Posterior cingulate gyrus (tissue), 11 donors: ENCODE results near the gene PHLPP1.
A peak's percentile ranks its signal among the peaks of the same experiment; 100 is the strongest.

Experiments
- DNase-seq, 10 donors: peaks; one replicate each; pipeline versions ENCODE4 v3.0.0 to v3.0.0-alpha.2; 2020 to 2021; ENCODE audit warnings: mixed read lengths in 3 of 10
- intact Hi-C: fragments of 100-400 bp; cut with DNase I; formaldehyde crosslinking; loops from one replicate; pipeline ENCODE4 v1.15.1; 2023

Gene PHLPP1

DNA sequence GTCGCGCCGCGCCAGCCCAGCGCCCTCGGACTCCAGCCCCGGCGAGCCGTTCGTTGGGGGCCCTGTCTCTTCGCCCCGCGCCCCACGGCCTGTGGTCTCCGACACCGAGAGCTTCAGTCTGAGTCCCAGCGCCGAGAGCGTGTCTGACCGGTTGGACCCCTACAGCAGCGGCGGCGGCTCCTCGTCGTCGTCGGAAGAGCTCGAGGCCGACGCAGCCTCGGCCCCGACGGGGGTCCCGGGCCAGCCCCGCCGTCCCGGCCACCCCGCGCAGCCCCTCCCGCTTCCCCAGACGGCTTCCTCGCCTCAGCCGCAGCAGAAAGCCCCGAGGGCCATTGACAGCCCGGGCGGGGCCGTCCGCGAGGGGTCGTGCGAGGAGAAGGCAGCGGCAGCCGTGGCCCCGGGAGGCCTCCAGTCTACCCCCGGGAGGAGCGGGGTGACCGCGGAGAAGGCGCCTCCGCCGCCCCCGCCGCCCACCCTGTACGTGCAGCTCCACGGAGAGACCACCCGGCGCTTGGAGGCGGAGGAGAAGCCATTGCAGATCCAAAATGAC, 1.4 kb downstream of the PHLPP1 start:
- intact Hi-C loops = loop anchor here (5.0 to 10.0 kb wide), 5 partner anchors 41 to 708 kb away; partner anchors contain the start of gene VPS4B
- peak in 6 of 10 donors; percentile 15 to 90 (median 62) for DNase-seq

DNA sequence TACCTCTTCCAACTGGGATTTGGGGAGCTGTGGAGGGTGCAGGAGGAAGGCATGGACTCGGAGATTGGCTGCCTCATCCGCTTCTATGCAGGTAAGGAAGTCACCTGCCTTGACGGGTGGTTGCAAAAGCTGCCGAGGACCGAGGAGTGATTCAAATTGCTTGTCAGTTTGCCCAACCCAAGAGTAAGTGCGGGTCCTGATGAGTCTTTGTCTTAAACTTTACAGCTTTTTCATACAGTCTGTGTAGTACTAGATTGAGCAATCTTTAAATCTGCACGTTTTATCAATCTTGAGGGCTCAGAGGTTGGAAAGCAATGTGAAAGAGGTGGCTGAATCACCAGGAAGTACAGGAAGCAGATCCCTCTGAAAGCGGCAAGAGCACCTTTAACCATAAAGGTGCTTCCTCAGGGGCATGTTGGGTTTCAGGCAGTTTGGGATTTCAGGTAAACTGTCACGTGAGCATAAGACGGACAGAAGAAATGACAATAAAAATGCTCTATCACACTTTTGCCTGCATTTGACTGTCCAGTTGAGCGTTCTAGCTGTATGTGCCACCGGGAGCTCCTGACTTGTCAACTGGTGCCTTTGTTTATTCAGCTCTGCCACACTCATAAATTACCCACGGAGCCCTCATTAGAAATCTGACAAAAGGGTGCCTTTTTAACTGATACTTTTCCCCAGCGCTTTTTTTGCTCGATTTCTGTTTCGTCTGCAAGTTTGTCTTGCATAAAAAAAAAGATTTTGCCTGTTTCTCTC, 2.0 kb downstream of the PHLPP1 start:
- intact Hi-C loops = loop anchor here (5.0 to 10.0 kb wide), 5 partner anchors 40 to 707 kb away; partner anchors contain the start of gene VPS4B
- peak in 4 of 10 donors; percentile 7 to 60 (median 26) for DNase-seq

DNA sequence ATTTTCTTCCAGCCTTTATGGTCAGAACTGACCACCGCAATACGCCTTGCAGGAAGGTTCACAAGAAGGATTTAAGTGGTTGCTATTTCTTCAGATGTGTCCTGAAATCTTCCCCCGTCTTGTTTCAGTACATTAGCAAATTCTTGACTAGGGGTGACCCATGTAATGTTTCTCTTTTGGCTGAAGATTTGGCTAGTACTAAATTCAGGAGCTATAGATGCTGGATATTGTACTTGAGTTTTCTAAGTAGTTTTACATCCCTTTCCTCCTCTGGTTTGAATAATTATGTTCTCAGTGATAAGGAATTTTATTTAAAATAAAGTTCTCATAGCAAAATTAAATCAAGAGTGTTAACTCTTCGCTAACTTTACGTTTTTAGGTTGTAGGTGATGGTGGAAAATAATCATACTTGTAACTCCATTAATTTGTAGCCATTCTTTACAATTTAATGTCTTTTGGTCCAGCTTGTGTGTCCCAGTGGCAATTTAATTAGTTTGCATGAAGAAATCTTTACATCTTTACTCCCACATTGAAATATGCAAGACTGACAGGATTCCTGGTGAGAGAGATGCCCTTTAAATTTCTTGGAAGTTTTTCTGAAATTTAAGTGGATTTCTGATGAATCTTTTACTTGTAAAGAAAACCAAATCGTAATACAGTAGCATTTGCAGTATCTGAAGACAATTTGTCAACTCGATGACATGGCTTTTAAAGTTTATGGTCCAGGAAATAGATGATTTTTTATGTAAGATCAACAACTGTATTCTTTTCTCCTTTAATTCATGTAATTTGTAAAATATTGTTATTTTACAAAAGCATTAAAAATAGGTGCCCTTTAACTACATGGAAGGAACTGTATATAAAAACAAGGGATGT, 2.8 kb downstream of the PHLPP1 start:
- intact Hi-C loops = loop anchor here (5.0 to 10.0 kb wide), 5 partner anchors 39 to 707 kb away; partner anchors contain the start of gene VPS4B
- DNase-seq = no peak

- no peak for DNase-seq
- intact Hi-C loops = loop anchor here (5.0 kb wide), 2 partner anchors 62 to 82 kb away; no protein-coding TSS in a partner anchor
These were observed 4.7 kb downstream of the PHLPP1 start for GRCh38 chr18:62720048-62720447.

- intact Hi-C loops = loop anchor here (5.0 kb wide), 2 partner anchors 61 to 81 kb away; no protein-coding TSS in a partner anchor
- DNase-seq = no peak
These were observed 5.6 kb downstream of the PHLPP1 start for GRCh38 chr18:62720766-62721613.

- intact Hi-C loops = loop anchor here (5.0 kb wide), 2 partner anchors 60 to 80 kb away; no protein-coding TSS in a partner anchor
- no peak for DNase-seq
These were observed 6.8 kb downstream of the PHLPP1 start for GRCh38 chr18:62721839-62722795.

- no peak for DNase-seq
- intact Hi-C loops = loop anchor here (5.0 kb wide), 2 partner anchors 59 to 79 kb away; no protein-coding TSS in a partner anchor
These were observed 8.4 kb downstream of the PHLPP1 start for GRCh38 chr18:62723666-62724281.

GRCh38 chr18:62725896-62726295, 10.6 kb downstream of the PHLPP1 start:
- intact Hi-C loops = no loop called here
- no peak for DNase-seq

DNA sequence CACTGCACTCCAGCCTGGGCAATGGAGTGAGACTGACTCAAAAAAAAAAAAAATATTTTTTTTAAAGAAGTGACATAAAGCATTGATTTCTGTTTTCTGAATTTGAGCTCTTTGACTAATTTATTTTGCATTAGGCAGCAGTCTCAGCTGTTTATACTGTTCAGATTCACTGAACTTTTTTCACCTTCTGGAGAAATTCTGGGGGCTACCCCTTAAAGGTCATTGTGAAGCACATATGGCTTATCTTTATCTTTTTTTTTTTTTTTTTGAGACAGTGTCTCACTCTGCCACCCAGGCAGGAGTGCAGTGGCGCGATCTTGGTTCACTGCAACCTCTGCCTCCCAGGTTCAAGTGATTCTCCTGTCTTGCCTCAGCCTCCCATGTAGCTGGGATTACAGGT, 12.9 kb downstream of the PHLPP1 start:
- intact Hi-C loops = no loop called here
- no peak for DNase-seq

- no peak for DNase-seq
- intact Hi-C loops = no loop called here
These were observed 14.4 kb downstream of the PHLPP1 start for GRCh38 chr18:62729487-62730386.

GRCh38 chr18:62730941-62731340, 15.6 kb downstream of the PHLPP1 start:
- intact Hi-C loops = no loop called here
- DNase-seq = no peak

GRCh38 chr18:62732617-62733016, 17.3 kb downstream of the PHLPP1 start:
- intact Hi-C loops = no loop called here

DNA sequence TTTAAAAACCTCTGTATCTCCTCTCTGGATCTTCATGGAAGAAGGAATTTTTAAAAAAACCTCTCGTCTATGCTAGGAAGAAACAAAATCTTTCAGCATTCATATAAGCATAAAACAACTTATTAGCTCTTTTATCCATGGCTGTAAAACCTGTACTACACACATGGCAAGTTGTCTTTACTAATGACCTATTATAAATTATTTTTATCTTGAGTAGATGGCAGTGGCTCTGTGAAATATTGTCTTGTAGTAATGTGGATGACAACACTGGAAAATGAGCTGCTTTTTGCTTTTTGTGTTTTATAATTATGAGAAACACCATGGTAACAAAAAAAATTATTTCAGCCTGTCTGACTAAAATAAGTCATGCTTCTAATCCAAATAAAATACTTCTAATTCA, 18.9 kb downstream of the PHLPP1 start:
- intact Hi-C loops = no loop called here
- no peak for DNase-seq

More at GRCh38 chr18:62732617-62733016, 17.3 kb downstream of the PHLPP1 start:
- DNase-seq = no peak

- intact Hi-C loops = no loop called here
- DNase-seq = no peak
These were observed 20.0 kb downstream of the PHLPP1 start for GRCh38 chr18:62735387-62735786.

- DNase-seq = no peak
- intact Hi-C loops = no loop called here
These were observed 20.9 kb downstream of the PHLPP1 start for GRCh38 chr18:62736077-62736855.

- no peak for DNase-seq
- intact Hi-C loops = no loop called here
These were observed 22.0 kb downstream of the PHLPP1 start for GRCh38 chr18:62737241-62737873.
